Measurements from ENCODE around the gene TEAD3.

DNA sequence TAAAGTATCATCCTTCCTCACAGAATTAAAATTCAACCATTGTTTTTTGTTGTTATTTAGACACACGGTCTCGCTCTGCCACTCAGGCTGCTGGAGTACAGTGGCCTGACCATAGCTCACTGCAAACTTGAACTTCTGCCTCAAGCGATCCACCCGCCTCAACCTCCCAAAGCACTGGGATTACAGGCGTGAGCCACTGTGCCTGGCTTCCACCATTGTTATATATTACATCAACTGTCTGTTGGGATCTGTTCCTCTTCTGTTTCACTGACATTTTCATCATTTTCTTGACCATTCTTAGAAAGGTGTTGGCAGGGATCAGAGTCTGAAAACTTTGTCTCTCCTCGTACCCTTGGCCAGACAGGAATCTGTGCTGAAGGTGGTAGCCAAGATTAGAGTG, 37.1 kb upstream of the TEAD3 start:
- TF ChIP-seq, protein P1, sequence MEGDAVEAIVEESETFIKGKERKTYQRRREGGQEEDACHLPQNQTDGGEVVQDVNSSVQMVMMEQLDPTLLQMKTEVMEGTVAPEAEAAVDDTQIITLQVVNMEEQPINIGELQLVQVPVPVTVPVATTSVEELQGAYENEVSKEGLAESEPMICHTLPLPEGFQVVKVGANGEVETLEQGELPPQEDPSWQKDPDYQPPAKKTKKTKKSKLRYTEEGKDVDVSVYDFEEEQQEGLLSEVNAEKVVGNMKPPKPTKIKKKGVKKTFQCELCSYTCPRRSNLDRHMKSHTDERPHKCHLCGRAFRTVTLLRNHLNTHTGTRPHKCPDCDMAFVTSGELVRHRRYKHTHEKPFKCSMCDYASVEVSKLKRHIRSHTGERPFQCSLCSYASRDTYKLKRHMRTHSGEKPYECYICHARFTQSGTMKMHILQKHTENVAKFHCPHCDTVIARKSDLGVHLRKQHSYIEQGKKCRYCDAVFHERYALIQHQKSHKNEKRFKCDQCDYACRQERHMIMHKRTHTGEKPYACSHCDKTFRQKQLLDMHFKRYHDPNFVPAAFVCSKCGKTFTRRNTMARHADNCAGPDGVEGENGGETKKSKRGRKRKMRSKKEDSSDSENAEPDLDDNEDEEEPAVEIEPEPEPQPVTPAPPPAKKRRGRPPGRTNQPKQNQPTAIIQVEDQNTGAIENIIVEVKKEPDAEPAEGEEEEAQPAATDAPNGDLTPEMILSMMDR (IDR thresholded peaks at IDR 0.05) = no peak
- no peak for TF ChIP-seq POLR2A (IDR thresholded peaks at IDR 0.05)
